ENCODE data around the gene GPR52. TPM values are rescaled to one million over a fixed set of nuclear protein-coding genes. Genes with fewer than 3 reads are reported as not detected.

The GPR52 gene
- total RNA-seq, 1 donor from 2014 or later = 0.67 TPM

GRCh38 chr1:174469687-174470086 is 21.9 kb downstream of the GPR52 start:
- no peak overlapping the region for H3K27ac Mint-ChIP-seq (ENCODE audit: unreplicated experiment)
- no peaks in the 10 kb centered on the region for H3K27me3 Mint-ChIP-seq (ENCODE audit: unreplicated experiment)
- H3K36me3 Mint-ChIP-seq (ENCODE audit: low read depth, unreplicated experiment) = no peaks in the 10 kb centered on the region
- no peak overlapping the region for H3K4me3 Mint-ChIP-seq (ENCODE audit: unreplicated experiment)
- H3K9me3 Mint-ChIP-seq (ENCODE audit: unreplicated experiment) = no peaks in the 10 kb centered on the region
- H3K4me1 Mint-ChIP-seq (ENCODE audit: unreplicated experiment) = peaks cover 11% of the 10 kb centered on the region
- no peak for TF ChIP-seq CTCF (IDR thresholded peaks at IDR 0.05; ENCODE audit: unreplicated experiment)
- no peak for DNase-seq (ENCODE audit: low spot score)

GRCh38 chr1:174479281-174479680 is 31.5 kb downstream of the GPR52 start:
- no peak overlapping the region for H3K27ac Mint-ChIP-seq (ENCODE audit: unreplicated experiment)
- H3K9me3 Mint-ChIP-seq (ENCODE audit: unreplicated experiment) = no peaks in the 10 kb centered on the region
- DNase-seq (ENCODE audit: low spot score) = no peak
- H3K4me3 Mint-ChIP-seq (ENCODE audit: unreplicated experiment) = no peak overlapping the region
- no peaks in the 10 kb centered on the region for H3K4me1 Mint-ChIP-seq (ENCODE audit: unreplicated experiment)
- TF ChIP-seq CTCF (IDR thresholded peaks at IDR 0.05; ENCODE audit: unreplicated experiment) = no peak
- no peaks in the 10 kb centered on the region for H3K27me3 Mint-ChIP-seq (ENCODE audit: unreplicated experiment)
- no peaks in the 10 kb centered on the region for H3K36me3 Mint-ChIP-seq (ENCODE audit: low read depth, unreplicated experiment)

GRCh38 chr1:174480324-174480723 is 32.6 kb downstream of the GPR52 start:
- Mint-ChIP-seq H3K4me3 (ENCODE audit: unreplicated experiment) (no peak overlapping the region), H3K4me1 (ENCODE audit: unreplicated experiment) (no peaks in the 10 kb centered on the region), H3K36me3 (ENCODE audit: low read depth, unreplicated experiment) (no peaks in the 10 kb centered on the region), H3K27me3 (ENCODE audit: unreplicated experiment) (no peaks in the 10 kb centered on the region), H3K9me3 (ENCODE audit: unreplicated experiment) (no peaks in the 10 kb centered on the region), H3K27ac (ENCODE audit: unreplicated experiment) (no peak overlapping the region)
- TF ChIP-seq CTCF (IDR thresholded peaks at IDR 0.05; ENCODE audit: unreplicated experiment) = no peak
- no peak for DNase-seq (ENCODE audit: low spot score)

- no peaks in the 10 kb centered on the region for H3K36me3 Mint-ChIP-seq (ENCODE audit: low read depth, unreplicated experiment)
- no peaks in the 10 kb centered on the region for H3K27me3 Mint-ChIP-seq (ENCODE audit: unreplicated experiment)
- H3K4me1 Mint-ChIP-seq (ENCODE audit: unreplicated experiment) = no peaks in the 10 kb centered on the region
- no peak for TF ChIP-seq CTCF (IDR thresholded peaks at IDR 0.05; ENCODE audit: unreplicated experiment)
- DNase-seq (ENCODE audit: low spot score) = no peak
- no peak overlapping the region for H3K4me3 Mint-ChIP-seq (ENCODE audit: unreplicated experiment)
- no peaks in the 10 kb centered on the region for H3K9me3 Mint-ChIP-seq (ENCODE audit: unreplicated experiment)
- no peak overlapping the region for H3K27ac Mint-ChIP-seq (ENCODE audit: unreplicated experiment)
These were observed 43.8 kb downstream of the GPR52 start for GRCh38 chr1:174491606-174492005.

GRCh38 chr1:174497478-174497877 is 49.7 kb downstream of the GPR52 start:
- Mint-ChIP-seq H3K27ac (ENCODE audit: unreplicated experiment) (no peak overlapping the region), H3K4me1 (ENCODE audit: unreplicated experiment) (peaks cover 4% of the 10 kb centered on the region), H3K4me3 (ENCODE audit: unreplicated experiment) (no peak overlapping the region), H3K27me3 (ENCODE audit: unreplicated experiment) (no peaks in the 10 kb centered on the region), H3K9me3 (ENCODE audit: unreplicated experiment) (no peaks in the 10 kb centered on the region), H3K36me3 (ENCODE audit: low read depth, unreplicated experiment) (no peaks in the 10 kb centered on the region)
- DNase-seq (ENCODE audit: low spot score) = no peak
- TF ChIP-seq CTCF (IDR thresholded peaks at IDR 0.05; ENCODE audit: unreplicated experiment) = no peak
